Measurements from ENCODE around the gene TENM4. TPM values are rescaled to one million over a fixed set of nuclear protein-coding genes. Genes with fewer than 3 reads are reported as not detected.

Gene TENM4
- total and polyA plus RNA-seq, 2 of the 8 experiments (the other 6 are each of a cell fraction or from before 2014, with no cell fraction given) = 3.5 to 7.2 TPM

GRCh38 chr11:78786746-78787145 is 654.1 kb downstream of the TENM4 start (continued):
- TF ChIP-seq CHD7 (IDR thresholded peaks at IDR 0.05; ENCODE audit: insufficient replicate concordance, low read length) = no peak
- no peak for TF ChIP-seq ASH2L (IDR thresholded peaks at IDR 0.05; ENCODE audit: low read length)
- no peak for TF ChIP-seq SRF (IDR thresholded peaks at IDR 0.05; ENCODE audit: low read depth, low read length)
- TF ChIP-seq CTCF (IDR thresholded peaks at IDR 0.05; ENCODE audit: control extremely low read depth in 1 of 3, insufficient read depth in 1 of 3, low read depth in 1 of 3, low read length in 3 of 3) = no peak
- TF ChIP-seq GTF2F1 (IDR thresholded peaks at IDR 0.05; ENCODE audit: borderline replicate concordance, low read depth, low read length) = no peak
- TF ChIP-seq SP1 (IDR thresholded peaks at IDR 0.05; ENCODE audit: low read depth, low read length) = no peak
- no peak for TF ChIP-seq RXRA (IDR thresholded peaks at IDR 0.05; ENCODE audit: insufficient read depth, low read depth, low read length)
- no peak for TF ChIP-seq CTBP2 (IDR thresholded peaks at IDR 0.05; ENCODE audit: borderline replicate concordance, insufficient read depth, insufficient read length, low read length)
- no peak for TF ChIP-seq YY1 (IDR thresholded peaks at IDR 0.05; ENCODE audit: low read depth, low read length)
- no peak for TF ChIP-seq HDAC6 (IDR thresholded peaks at IDR 0.05; ENCODE audit: low read depth, low read length)
